ENCODE data around the gene NOTCH4.

NOTCH4 gene

GRCh38 chr6:32181915-32182529, 41.8 kb downstream of the NOTCH4 start:
- Histone ChIP-seq H3F3A (ENCODE audit: insufficient read depth, low read length) (peaks cover 10% of the 10 kb centered on the region), H3K9me3 (replicated peaks; ENCODE audit: insufficient read depth, low read length) (no peaks in the 10 kb centered on the region), H3K27me3 (replicated peaks; ENCODE audit: insufficient read depth, low read length) (no peaks in the 10 kb centered on the region), H3K4me1 (ENCODE audit: low read length) (peaks cover 7% of the 10 kb centered on the region), H3K9me2 (replicated peaks; ENCODE audit: insufficient read depth, low read length) (no peaks in the 10 kb centered on the region), H3K36me3 (replicated peaks; ENCODE audit: insufficient read depth, low read length) (no peaks in the 10 kb centered on the region), H4K20me1 (ENCODE audit: insufficient read depth, low read length) (no peaks in the 10 kb centered on the region), H3K9ac (ENCODE audit: low read length) (no peak overlapping the region), H3K27ac (ENCODE audit: low read length) (no peak overlapping the region), H3K79me2 (ENCODE audit: low read length) (peaks cover 8% of the 10 kb centered on the region), H3K4me3 (ENCODE audit: low read length) (no peak overlapping the region), H3K4me2 (ENCODE audit: low read depth, low read length) (no peak overlapping the region), H2AFZ (ENCODE audit: low read length) (no peak overlapping the region)
- TF ChIP-seq EZH2 (optimal IDR thresholded peaks at IDR 0.05; ENCODE audit: low read depth, low read length), result no peak
- TF ChIP-seq EZH2phosphoT487 (IDR thresholded peaks at IDR 0.05; ENCODE audit: low read length), result no peak
- TF ChIP-seq CTCF (IDR thresholded peaks at IDR 0.05; ENCODE audit: low read length), result no peak
- DNase-seq, result no peak

GRCh38 chr6:32181148-32181702, 42.6 kb downstream of the NOTCH4 start:
- no peak for DNase-seq
- Histone ChIP-seq H3K4me2 (ENCODE audit: low read depth, low read length) (no peak overlapping the region), H3F3A (ENCODE audit: insufficient read depth, low read length) (peaks cover 18% of the 10 kb centered on the region), H3K79me2 (ENCODE audit: low read length) (peaks cover 8% of the 10 kb centered on the region), H3K9me2 (replicated peaks; ENCODE audit: insufficient read depth, low read length) (no peaks in the 10 kb centered on the region), H3K4me3 (ENCODE audit: low read length) (no peak overlapping the region), H4K20me1 (ENCODE audit: insufficient read depth, low read length) (no peaks in the 10 kb centered on the region), H3K36me3 (replicated peaks; ENCODE audit: insufficient read depth, low read length) (no peaks in the 10 kb centered on the region), H3K27me3 (replicated peaks; ENCODE audit: insufficient read depth, low read length) (no peaks in the 10 kb centered on the region), H2AFZ (ENCODE audit: low read length) (no peak overlapping the region), H3K9me3 (replicated peaks; ENCODE audit: insufficient read depth, low read length) (no peaks in the 10 kb centered on the region), H3K9ac (ENCODE audit: low read length) (no peak overlapping the region), H3K27ac (ENCODE audit: low read length) (no peak overlapping the region), H3K4me1 (ENCODE audit: low read length) (peaks cover 15% of the 10 kb centered on the region)
- TF ChIP-seq EZH2phosphoT487 (IDR thresholded peaks at IDR 0.05; ENCODE audit: low read length), result no peak
- TF ChIP-seq CTCF (IDR thresholded peaks at IDR 0.05; ENCODE audit: low read length), result no peak
- TF ChIP-seq EZH2 (optimal IDR thresholded peaks at IDR 0.05; ENCODE audit: low read depth, low read length), result no peak

GRCh38 chr6:32179766-32180405, 44.0 kb downstream of the NOTCH4 start:
- Histone ChIP-seq H3K27me3 (replicated peaks; ENCODE audit: insufficient read depth, low read length) (no peaks in the 10 kb centered on the region), H3K9ac (ENCODE audit: low read length) (no peak overlapping the region), H3K4me2 (ENCODE audit: low read depth, low read length) (no peak overlapping the region), H3K9me2 (replicated peaks; ENCODE audit: insufficient read depth, low read length) (no peaks in the 10 kb centered on the region), H4K20me1 (ENCODE audit: insufficient read depth, low read length) (no peaks in the 10 kb centered on the region), H3K27ac (ENCODE audit: low read length) (no peak overlapping the region), H3K4me1 (ENCODE audit: low read length) (peaks cover 21% of the 10 kb centered on the region), H2AFZ (ENCODE audit: low read length) (no peak overlapping the region), H3K9me3 (replicated peaks; ENCODE audit: insufficient read depth, low read length) (no peaks in the 10 kb centered on the region), H3K4me3 (ENCODE audit: low read length) (no peak overlapping the region), H3K79me2 (ENCODE audit: low read length) (peaks cover 15% of the 10 kb centered on the region), H3K36me3 (replicated peaks; ENCODE audit: insufficient read depth, low read length) (no peaks in the 10 kb centered on the region), H3F3A (ENCODE audit: insufficient read depth, low read length) (peaks cover 19% of the 10 kb centered on the region)
- no peak for TF ChIP-seq EZH2phosphoT487 (IDR thresholded peaks at IDR 0.05; ENCODE audit: low read length)
- no peak for TF ChIP-seq EZH2 (optimal IDR thresholded peaks at IDR 0.05; ENCODE audit: low read depth, low read length)
- TF ChIP-seq CTCF (IDR thresholded peaks at IDR 0.05; ENCODE audit: low read length), result no peak
- DNase-seq, result no peak

All from MM.1S (cell line).